OCI-LY3 (cell line): ENCODE measurements around the gene NDUFS7.

Experiments
- H2AFZ ChIP-seq: fragments of 200-600, 300-600 bp; shearing (Covaris generic); 2 replicates; pipeline ENCODE4 v1.6.0; 2014; ENCODE audit warnings: antibody characterized with exemption, low read depth, low read length
- H3K27ac ChIP-seq: fragments of 200-600, 300-600 bp; sonication (generic); 2 replicates; pipeline ENCODE4 v1.5.1; 2014; ENCODE audit warnings: mild to moderate bottlenecking, low read length, moderate library complexity, mixed read lengths
- H3K27me3 ChIP-seq: fragments of 200-600, 300-600 bp; sonication (generic); 2 replicates; pipeline ENCODE4 v1.6.1; 2014; ENCODE audit warnings: low read depth, low read length, mixed read lengths
- H3K36me3 ChIP-seq: fragments of 200-600, 300-600 bp; sonication (generic); replicated peaks from 2 replicates; pipeline ENCODE3; 2014; ENCODE audit warnings: low read depth, low read length, mixed read lengths
- H3K4me1 ChIP-seq: fragments of 300-600, 200-600 bp; sonication (generic); 2 replicates; pipeline ENCODE4 v1.6.1; 2014; ENCODE audit warnings: low read length, mixed read lengths
- H3K4me2 ChIP-seq: fragments of 200-600, 300-600 bp; sonication (generic); 2 replicates; pipeline ENCODE4 v1.6.1; 2014; ENCODE audit warnings: low read length, mixed read lengths
- H3K4me3 ChIP-seq: fragments of 300-600, 200-600 bp; sonication (generic); 2 replicates; pipeline ENCODE4 v1.5.1; 2014; ENCODE audit warnings: antibody characterized with exemption, mild to moderate bottlenecking, low read length, moderate library complexity
- H3K79me2 ChIP-seq: fragments of 300-600, 200-600 bp; shearing (Covaris generic); 2 replicates; pipeline ENCODE4 v1.6.1; 2014; ENCODE audit warnings: mild to moderate bottlenecking, low read length, mixed read lengths
- H3K9ac ChIP-seq: fragments of 300-600, 200-600 bp; shearing (Covaris generic); 2 replicates; pipeline ENCODE4 v1.6.0; 2014; ENCODE audit warnings: mild to moderate bottlenecking, low read length, moderate library complexity
- H3K9me3 ChIP-seq: fragments of 200-600, 300-600 bp; shearing (Covaris generic); 2 replicates; pipeline ENCODE4 v1.6.1; 2014; ENCODE audit warnings: low read length, mixed read lengths; ENCODE audit not compliant: insufficient read depth
- H4K20me1 ChIP-seq: fragments of 200-600, 300-600 bp; sonication (generic); 2 replicates; pipeline ENCODE4 v1.6.1; 2016; ENCODE audit warnings: low read length, mixed read lengths; ENCODE audit not compliant: insufficient read depth
- CTCF ChIP-seq: fragments of 200-600, 300-600 bp; sonication (generic); IDR thresholded peaks from 2 replicates; pipeline ENCODE4 v1.5.1; 2014; ENCODE audit warnings: antibody characterized with exemption, low read length, low read depth
- EZH2phosphoT487 ChIP-seq: fragments of 200-600 bp; shearing (Covaris generic); IDR thresholded peaks from 2 replicates; pipeline ENCODE4 v1.6.1; 2018; ENCODE audit warnings: antibody characterized with exemption, mixed run types, low read depth

NDUFS7 gene

DNA sequence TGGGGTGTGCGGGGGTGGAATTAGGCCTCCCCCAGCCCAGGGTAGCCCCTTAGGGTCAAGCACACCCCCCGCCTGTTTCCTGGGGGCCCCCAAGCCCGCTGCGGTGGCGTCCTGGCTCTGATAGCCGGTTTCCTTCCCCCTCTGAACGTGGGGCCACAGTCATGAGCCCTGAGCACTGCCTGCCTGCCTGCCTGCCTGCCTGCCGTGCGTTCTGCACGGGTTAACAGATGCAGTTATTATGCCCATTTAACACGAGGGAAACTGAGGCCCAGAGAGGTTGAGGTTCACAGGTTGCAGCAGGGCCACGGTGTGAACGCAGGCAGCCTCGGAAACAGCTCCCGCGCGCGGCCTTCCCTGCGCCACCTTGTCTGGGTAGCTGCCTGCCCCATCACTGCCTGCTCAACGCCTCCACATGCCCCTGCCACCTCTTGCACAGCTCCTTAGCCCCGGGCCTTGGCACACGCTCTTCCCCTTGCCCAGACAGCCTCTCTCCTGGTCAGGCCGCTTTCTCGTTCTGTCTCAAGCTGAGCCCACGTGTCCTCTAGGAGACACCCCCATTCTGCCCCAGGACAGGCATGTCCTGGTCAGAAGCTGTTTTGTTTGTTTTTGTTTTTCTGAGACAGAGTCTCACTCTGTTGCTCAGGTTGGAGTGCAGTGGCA, 18.8 kb downstream of the NDUFS7 start:
- Histone ChIP-seq H3K4me3 (peak overlapping the region; percentile 56), H3K36me3 (no peaks in the 10 kb centered on the region), H3K9me3 (no peaks in the 10 kb centered on the region), H2AFZ (no peak overlapping the region; the same call in 1 of the 2 replicates), H3K4me1 (peaks cover 12% of the 10 kb centered on the region), H3K4me2 (peak overlapping the region; percentile 48), H3K27ac (no peak overlapping the region), H3K27me3 (0 out of 2 replicates have a peak, but pooled peaks cover 2% of the 10 kb centered on the region), H3K79me2 (peaks cover 2% of the 10 kb centered on the region; the same call in 1 of the 2 replicates), H4K20me1 (no peaks in the 10 kb centered on the region), H3K9ac (0 out of 2 replicates have a peak overlapping the region, but pooled peaks have one; percentile 16)
- no peak for TF ChIP-seq CTCF
- no peak for TF ChIP-seq EZH2phosphoT487

- TF ChIP-seq CTCF (peak; percentile 69), EZH2phosphoT487 (no peak)
- Histone ChIP-seq H4K20me1 (peaks cover 35% of the 10 kb centered on the region), H3K4me2 (peak overlapping the region; percentile 85), H3K9ac (peak overlapping the region; percentile 88), H3K79me2 (peaks cover 46% of the 10 kb centered on the region), H3K4me3 (peak overlapping the region; percentile 87), H3K9me3 (no peaks in the 10 kb centered on the region), H3K4me1 (peaks cover 32% of the 10 kb centered on the region), H2AFZ (peak overlapping the region; percentile 39; the same call in 1 of the 2 replicates), H3K27ac (peak overlapping the region; percentile 68), H3K27me3 (0 out of 2 replicates have a peak, but pooled peaks cover 2% of the 10 kb centered on the region), H3K36me3 (peaks cover 34% of the 10 kb centered on the region)
These were observed 23.2 kb downstream of the NDUFS7 start for GRCh38 chr19:1406774-1407527.

DNA sequence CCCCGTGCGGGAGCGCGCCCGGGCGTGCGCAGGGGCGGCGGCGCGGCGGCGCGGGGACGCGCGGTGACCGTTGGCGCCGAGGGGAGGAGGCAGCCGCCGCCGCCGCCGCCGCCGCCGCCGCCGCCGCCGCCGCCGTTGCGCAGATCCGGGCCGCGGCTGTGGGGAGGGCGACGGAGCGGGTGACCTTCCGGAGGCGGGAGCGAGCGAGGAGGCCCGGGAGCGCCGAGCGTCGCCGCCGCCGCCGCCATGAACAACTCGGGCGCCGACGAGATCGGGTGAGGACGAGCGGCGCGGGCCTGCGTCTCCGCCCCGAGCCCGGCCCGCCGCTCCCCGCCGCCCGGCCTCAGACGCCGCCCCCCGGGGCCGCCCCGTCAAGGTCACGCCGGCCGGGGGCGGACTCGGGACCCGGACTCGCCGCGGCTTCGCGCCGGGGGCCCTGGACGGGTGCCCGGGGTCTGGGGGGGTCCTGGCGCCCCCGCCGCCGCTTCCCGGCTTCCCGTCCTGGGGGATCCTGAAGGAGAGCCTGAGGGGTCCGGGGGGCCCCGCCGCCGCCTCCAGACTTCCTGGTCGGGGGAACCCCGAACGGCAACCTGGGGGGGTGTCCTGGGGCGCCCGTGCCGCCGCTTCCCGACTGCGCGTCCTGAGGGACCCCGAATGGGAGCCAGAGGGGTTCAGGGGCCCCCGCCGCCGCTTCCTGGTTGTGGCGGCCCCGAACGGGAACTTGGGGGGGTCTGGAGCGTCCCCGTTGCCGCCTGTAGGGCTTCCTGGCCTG, 24.0 kb downstream of the NDUFS7 start, which contains the start of gene DAZAP1:
TSS of gene DAZAP1 (plus strand) at position 59 of the 772 bp plus-strand sequence. CDS start at position 247, 188 bp downstream.
- peaks cover 31% of the 10 kb centered on the region for H3K4me1 ChIP-seq
- H3K36me3 ChIP-seq, result peaks cover 38% of the 10 kb centered on the region
- H3K79me2 ChIP-seq, result peaks cover 53% of the 10 kb centered on the region
- TF ChIP-seq CTCF (no peak), EZH2phosphoT487 (no peak)
- H3K4me3 ChIP-seq, result peak within 1 kb of the TSS; percentile 95
- peak within 1 kb of the TSS; percentile 39; the same call in 1 of the 2 replicates for H2AFZ ChIP-seq
- H3K9me3 ChIP-seq, result no peaks in the 10 kb centered on the region
- 0 out of 2 replicates have a peak, but pooled peaks cover 2% of the 10 kb centered on the region for H3K27me3 ChIP-seq
- H3K9ac ChIP-seq, result peak within 1 kb of the TSS; percentile 100
- H3K4me2 ChIP-seq, result peak within 1 kb of the TSS; percentile 98
- peak within 1 kb of the TSS; percentile 85 for H3K27ac ChIP-seq
- H4K20me1 ChIP-seq, result peaks cover 42% of the 10 kb centered on the region
